Ovary (tissue), 9 donors: ENCODE measurements around the gene ZNF534. TPM values are rescaled to one million over a fixed set of nuclear protein-coding genes. Genes with fewer than 3 reads are reported as not detected.

ENCODE experiments used
- DNase-seq, 5 donors: peaks; one replicate each; pipeline ENCODE4 v3.0.0-alpha.2; 2019 to 2020
- H3K27ac ChIP-seq, 2 donors: fragments of 200-600 bp; one replicate each; pipeline versions ENCODE4 v1.5.1 to v1.8.0; 2019 to 2022
- H3K27me3 ChIP-seq: fragments of 200-600 bp; one replicate; pipeline ENCODE4 v1.8.0; 2022
- H3K36me3 ChIP-seq: fragments of 200-600 bp; sonication (generic); one replicate; pipeline ENCODE4 v1.5.1; 2019
- H3K4me1 ChIP-seq: one replicate; pipeline ENCODE4 v1.8.1; 2013; ENCODE audit warnings: mild to moderate bottlenecking, moderate library complexity; ENCODE audit not compliant: insufficient read depth
- H3K4me3 ChIP-seq: fragments of 200-600 bp; sonication (generic); one replicate; pipeline ENCODE4 v1.5.1; 2017
- H3K9me3 ChIP-seq, 2 donors: fragments of 200-600 bp in 1 of 2; sonication (generic) in 1 of 2; one replicate each; pipeline versions ENCODE4 v1.5.1 to v1.8.1; 2013 to 2019; ENCODE audit warnings: mild to moderate bottlenecking in 1 of 2, moderate library complexity in 1 of 2
- EP300 ChIP-seq: sonication (generic); formaldehyde crosslinking; IDR thresholded peaks from one replicate; pipeline ENCODE4 v1.6.1; 2017; ENCODE audit warnings: antibody characterized with exemption
- POLR2A ChIP-seq: fragments of 450-650 bp; IDR thresholded peaks from one replicate; pipeline ENCODE4 v1.6.1; 2017; ENCODE audit warnings: antibody characterized with exemption, mild to moderate bottlenecking, moderate library complexity
- WGBS, 3 donors: extraction: QIAGEN DNeasy Blood & Tissue Kit in 1 of 3; methylation state at CpG; one replicate each; pipeline versions ENCODE4 v1.1.5 to v1.1.7; 2013 to 2017; 5-methylcytosine and 5-hydroxymethylcytosine counted together
- intact Hi-C, 4 donors: fragments of 100-400 bp; cut with DNase I; formaldehyde crosslinking; loops; one replicate each; pipeline versions ENCODE4 v1.11.0 to v1.15.1; 2022 to 2023
- polyA plus RNA-seq, 2 donors: library from polyadenylated mRNA; stranded (reverse); fragments of 200-250 nt in 1 of 2; fragments of 350-450 nt in 1 of 2; fragmentation: Illumina TruSeq in 1 of 2; extraction: RNeasy Lipid Tissue Mini Kit (QIAGEN cat#74804) in 1 of 2; gene quantifications; one replicate each; pipeline ENCODE4 v1.2.3, GENCODE V29; 2013 to 2014
- total RNA-seq, 7 donors: library from RNA; depleted of rRNA in 2 of 7; stranded (reverse); fragments of >200 nt in 2 of 7; fragmentation: NEBNext Ultra II Directional in 3 of 7; extraction: Animal tissue kit (Norgen Biotek cat#: 25700) in 3 of 7; gene quantifications; one replicate each; pipeline versions ENCODE4 v1.1.0 to v1.2.4, GENCODE V29; 2016 to 2023
- TF ChIP-seq, protein P1 (sequence below), 3 donors: fragments of 450-650 bp in 2 of 3; fragments of 200-600 bp in 1 of 3; IDR thresholded peaks; one replicate each; pipeline versions ENCODE4 v1.5.1 to v1.8.0; 2016 to 2022; ENCODE audit warnings: antibody characterized with exemption in 3 of 3, mild to moderate bottlenecking in 1 of 3
- donor health status: DM: no; HTN: no; CAD: no; lungs with moderate emphysema.
- donor health status: DM: no; HTN: no; CAD: no.
- donor health status: Bipolar disorder and iron deficiency.
- donor health status: DM: yes; HTN: yes; CAD: no.
- donor health status: DM: no; HTN: no; CAD: no.
- donor health status: DM: yes; HTN: yes; CAD: no.

The ZNF534 gene
- total and polyA plus RNA-seq, 9 donors = 0.16 to 0.91 (median 0.30) TPM

DNA sequence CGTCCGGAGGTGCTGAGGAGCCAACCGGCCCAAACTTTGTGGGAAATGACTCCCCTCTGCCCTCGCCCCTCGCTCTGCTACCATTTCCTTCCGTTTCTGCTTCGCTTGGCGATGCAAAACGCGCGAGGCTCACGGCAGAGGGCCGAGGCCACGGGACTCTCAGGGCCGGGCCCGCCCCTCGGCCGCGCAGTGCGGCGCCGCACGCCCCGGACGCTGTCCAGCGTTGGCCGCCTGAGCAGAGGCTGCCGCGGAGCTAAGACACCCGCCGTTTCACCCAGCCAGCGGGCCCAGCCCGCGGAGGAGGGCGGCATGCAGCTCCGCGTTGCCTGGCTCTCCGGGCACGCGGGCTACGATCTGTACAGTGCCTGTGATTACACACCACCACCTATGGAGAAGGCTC lies 22.3 kb downstream of the ZNF534 start:
- no peaks in the 10 kb centered on the region for H3K36me3 ChIP-seq
- H3K4me3 ChIP-seq = no peak overlapping the region
- H3K27me3 ChIP-seq = no peaks in the 10 kb centered on the region
- H3K27ac ChIP-seq = no peak overlapping the region
- intact Hi-C loops = no loop called here
- H3K4me1 ChIP-seq = no peaks in the 10 kb centered on the region
- WGBS, 3 donors = 15 to 31% (median 22%) methylated on average over 37 to 41 of the region's 41 CpGs
- no peak for DNase-seq
- TF ChIP-seq POLR2A (no peak), EP300 (no peak)
- TF ChIP-seq, protein P1, sequence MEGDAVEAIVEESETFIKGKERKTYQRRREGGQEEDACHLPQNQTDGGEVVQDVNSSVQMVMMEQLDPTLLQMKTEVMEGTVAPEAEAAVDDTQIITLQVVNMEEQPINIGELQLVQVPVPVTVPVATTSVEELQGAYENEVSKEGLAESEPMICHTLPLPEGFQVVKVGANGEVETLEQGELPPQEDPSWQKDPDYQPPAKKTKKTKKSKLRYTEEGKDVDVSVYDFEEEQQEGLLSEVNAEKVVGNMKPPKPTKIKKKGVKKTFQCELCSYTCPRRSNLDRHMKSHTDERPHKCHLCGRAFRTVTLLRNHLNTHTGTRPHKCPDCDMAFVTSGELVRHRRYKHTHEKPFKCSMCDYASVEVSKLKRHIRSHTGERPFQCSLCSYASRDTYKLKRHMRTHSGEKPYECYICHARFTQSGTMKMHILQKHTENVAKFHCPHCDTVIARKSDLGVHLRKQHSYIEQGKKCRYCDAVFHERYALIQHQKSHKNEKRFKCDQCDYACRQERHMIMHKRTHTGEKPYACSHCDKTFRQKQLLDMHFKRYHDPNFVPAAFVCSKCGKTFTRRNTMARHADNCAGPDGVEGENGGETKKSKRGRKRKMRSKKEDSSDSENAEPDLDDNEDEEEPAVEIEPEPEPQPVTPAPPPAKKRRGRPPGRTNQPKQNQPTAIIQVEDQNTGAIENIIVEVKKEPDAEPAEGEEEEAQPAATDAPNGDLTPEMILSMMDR (IDR thresholded peaks at IDR 0.05) = no peak
- peaks cover 0 to 8% of the 10 kb centered on the region in 2 donors for H3K9me3 ChIP-seq

DNA sequence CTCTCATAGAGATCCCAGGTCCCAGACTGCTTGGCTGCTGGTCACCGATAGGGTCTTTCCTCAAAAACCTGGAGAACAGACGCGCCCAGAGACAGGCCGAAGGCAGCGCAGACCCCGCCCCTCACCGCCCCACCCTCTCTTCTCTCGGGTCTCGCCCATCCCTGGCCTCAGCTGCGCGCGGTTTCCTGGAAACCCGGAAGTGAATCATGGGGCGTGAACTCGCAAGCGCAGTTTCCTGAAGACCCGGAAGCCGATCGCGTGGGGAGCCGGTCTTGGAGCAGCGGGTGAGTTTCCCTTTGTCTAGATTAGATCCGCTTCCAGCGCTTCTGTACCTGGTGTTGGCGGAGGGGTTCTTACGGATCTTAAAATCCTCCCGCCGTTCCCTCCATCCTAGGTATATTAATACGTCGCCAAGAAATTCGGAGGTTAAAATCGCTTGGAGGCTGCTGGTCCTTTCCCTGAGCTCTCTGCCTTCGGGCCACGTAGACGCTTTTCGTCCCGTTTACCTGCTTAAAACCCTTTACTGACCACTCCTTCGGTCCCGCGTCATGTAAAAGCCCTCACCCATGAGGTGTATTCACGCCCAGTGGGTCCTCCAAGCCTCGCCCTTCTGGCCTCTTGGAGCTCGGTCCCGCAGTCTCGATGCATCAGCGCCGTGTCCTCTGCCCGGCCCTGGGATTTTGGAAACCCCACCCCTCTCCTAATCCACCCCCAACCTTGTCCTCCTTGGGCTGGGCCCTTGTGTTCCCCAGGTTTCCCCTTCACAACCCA lies 24.6 kb downstream of the ZNF534 start, which contains the start of gene ZNF578:
Gene ZNF578, plus strand, starts transcription at position 230 of the 771 bp plus-strand sequence. CDS start 48,293 bp downstream, outside the sequence.
- H3K27me3 ChIP-seq = no peaks in the 10 kb centered on the region
- peaks cover 3% of the 10 kb centered on the region for H3K36me3 ChIP-seq
- intact Hi-C loops = no loop called here
- no peak within 1 kb of the TSS for H3K27ac ChIP-seq
- WGBS, 3 donors = 1 to 2% (median 2%) methylated on average over 41 to 48 of the region's 48 CpGs
- peak within 1 kb of the TSS; percentile 60 for H3K4me3 ChIP-seq
- peaks cover 0 to 26% of the 10 kb centered on the region in 2 donors for H3K9me3 ChIP-seq
- DNase-seq = peak; percentile 73 to 86 (median 79)
- TF ChIP-seq EP300 (no peak), POLR2A (no peak)
- TF ChIP-seq, protein P1 (IDR thresholded peaks at IDR 0.05) = no peak
- H3K4me1 ChIP-seq = no peaks in the 10 kb centered on the region

DNA sequence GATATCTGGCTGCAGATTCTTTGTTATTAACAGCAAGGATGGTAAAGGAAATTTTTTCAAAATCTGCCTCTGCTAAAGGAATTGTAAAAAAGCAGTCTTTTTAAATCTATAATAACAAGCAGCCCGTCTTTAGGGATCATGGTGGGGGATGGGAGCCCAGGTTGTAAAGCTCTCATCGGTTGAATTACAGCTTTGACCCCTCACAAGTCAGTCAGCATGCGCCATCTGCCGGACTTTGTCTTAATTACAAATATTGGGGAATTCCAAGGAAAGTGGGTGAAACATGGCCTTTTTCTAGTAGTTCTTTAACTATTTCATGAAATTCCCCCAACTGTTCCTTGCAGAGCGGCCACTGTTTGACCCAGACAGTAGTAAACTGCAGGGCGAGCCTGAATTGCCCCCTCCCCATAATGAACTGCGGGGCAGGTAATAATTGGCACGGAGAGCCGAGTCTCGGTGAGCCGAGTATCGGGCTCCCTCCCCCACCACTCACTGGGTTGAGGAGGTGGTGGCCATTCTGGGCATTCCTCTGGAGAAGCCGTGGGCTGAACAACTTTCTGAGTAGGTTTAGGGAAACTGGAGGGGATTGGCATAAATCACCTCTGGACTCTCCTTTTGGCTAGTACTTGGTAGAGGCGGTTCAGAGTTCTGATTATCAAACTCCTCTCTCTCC lies 36.0 kb downstream of the ZNF534 start:
- intact Hi-C loops = no loop called here
- DNase-seq = no peak
- TF ChIP-seq, protein P1 (IDR thresholded peaks at IDR 0.05) = no peak
- no peak for TF ChIP-seq EP300
- H3K9me3 ChIP-seq = peaks cover 9 to 60% of the 10 kb centered on the region in 2 donors
- H3K4me1 ChIP-seq = no peaks in the 10 kb centered on the region
- H3K36me3 ChIP-seq = no peaks in the 10 kb centered on the region
- no peaks in the 10 kb centered on the region for H3K27me3 ChIP-seq
- H3K4me3 ChIP-seq = no peak overlapping the region
- WGBS, 3 donors = 84 to 85% (median 84%) methylated on average over 14 of the region's 14 CpGs
- no peak overlapping the region for H3K27ac ChIP-seq

DNA sequence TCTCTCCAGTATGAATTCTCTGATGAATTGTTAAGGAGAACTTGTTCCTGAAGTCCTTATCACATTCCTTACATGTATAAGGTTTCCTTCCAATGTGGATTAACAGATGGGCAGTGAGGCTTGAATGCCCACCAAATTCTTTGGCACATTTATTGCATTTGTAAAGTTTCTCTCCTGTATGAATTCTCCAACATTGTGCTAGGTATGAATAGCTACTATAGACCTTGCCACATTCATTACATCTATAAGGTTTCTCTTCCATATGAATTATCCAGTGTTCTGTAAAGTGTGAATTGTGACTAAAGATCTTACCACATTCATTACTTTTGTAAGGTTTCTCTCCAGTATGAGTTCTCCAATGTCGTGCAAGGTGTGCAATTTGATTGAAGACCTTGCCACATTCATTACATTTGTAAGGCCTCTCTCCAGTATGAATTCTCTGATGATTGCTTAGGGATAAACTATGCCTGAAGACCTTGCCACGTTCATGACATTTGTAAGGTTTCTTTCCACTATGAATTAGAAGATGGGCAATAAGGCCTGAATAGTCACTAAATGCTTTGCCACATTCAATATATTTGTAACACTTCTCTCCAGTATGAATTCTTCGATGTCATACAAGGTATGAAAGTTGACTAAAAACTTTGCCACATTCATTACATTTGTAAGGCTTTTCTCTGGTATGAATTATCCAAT lies 44.9 kb downstream of the ZNF534 start:
- Histone ChIP-seq H3K27me3 (no peaks in the 10 kb centered on the region), H3K4me3 (no peak overlapping the region), H3K27ac (no peak overlapping the region), H3K36me3 (no peaks in the 10 kb centered on the region), H3K4me1 (no peaks in the 10 kb centered on the region), H3K9me3 (peaks cover 27 to 63% of the 10 kb centered on the region in 2 donors)
- 93 to 98% (median 97%) methylated on average over 3 of the region's 3 CpGs for WGBS, 3 donors
- TF ChIP-seq, protein P1 (IDR thresholded peaks at IDR 0.05) = no peak
- TF ChIP-seq EP300 (no peak), POLR2A (no peak)
- DNase-seq = no peak
- intact Hi-C loops = no loop called here
